ENCODE measurements around the gene PRDM10.
A peak's percentile ranks its signal among the peaks of the same experiment; 100 is the strongest.

PRDM10 gene

GRCh38 chr11:129939510-129939909, 63.1 kb downstream of the PRDM10 start:
- no peak for DNase-seq

GRCh38 chr11:129938764-129939163, 63.9 kb downstream of the PRDM10 start:
- no peak for DNase-seq

GRCh38 chr11:129937592-129938238, 64.9 kb downstream of the PRDM10 start:
- DNase-seq = no peak

- no peak for DNase-seq
These were observed 66.9 kb downstream of the PRDM10 start for GRCh38 chr11:129935723-129936122.

- no peak for DNase-seq
These were observed 68.7 kb downstream of the PRDM10 start for GRCh38 chr11:129933891-129934290.

GRCh38 chr11:129933262-129933661, 69.4 kb downstream of the PRDM10 start:
- no peak for DNase-seq

GRCh38 chr11:129932381-129933067, 70.1 kb downstream of the PRDM10 start:
- no peak for DNase-seq

- DNase-seq = no peak
These were observed 71.9 kb downstream of the PRDM10 start for GRCh38 chr11:129930743-129931142.

- no peak for DNase-seq
These were observed 72.3 kb downstream of the PRDM10 start for GRCh38 chr11:129930296-129930695.

- DNase-seq = no peak
These were observed 72.9 kb downstream of the PRDM10 start for GRCh38 chr11:129929721-129930120.

- no peak for DNase-seq
These were observed 73.5 kb downstream of the PRDM10 start for GRCh38 chr11:129928923-129929692.

- DNase-seq = no peak
These were observed 80.0 kb downstream of the PRDM10 start for GRCh38 chr11:129922674-129923073.

GRCh38 chr11:129918361-129918760, 84.3 kb downstream of the PRDM10 start:
- DNase-seq = no peak

- no peak for DNase-seq
These were observed 85.4 kb downstream of the PRDM10 start for GRCh38 chr11:129917231-129917630.

GRCh38 chr11:129911298-129911697, 91.3 kb downstream of the PRDM10 start:
- DNase-seq = no peak

- DNase-seq = no peak
These were observed 92.3 kb downstream of the PRDM10 start for GRCh38 chr11:129910360-129910759.

GRCh38 chr11:129905402-129905801, 97.2 kb downstream of the PRDM10 start:
- DNase-seq = no peak

GRCh38 chr11:129896062-129896461, 106.6 kb downstream of the PRDM10 start:
- DNase-seq = no peak

GRCh38 chr11:129895126-129896041, 107.3 kb downstream of the PRDM10 start, which contains the start of gene NFRKB:
NFRKB (minus strand) TSS chr11:129895578; CDS start chr11:129892849, 2,729 bp downstream.
- peak; percentile 88 to 91 for DNase-seq

GRCh38 chr11:129894278-129895125, 108.1 kb downstream of the PRDM10 start:
- peak in 1 of 2 donors; percentile 20 for DNase-seq

- no peak for DNase-seq
These were observed 114.2 kb downstream of the PRDM10 start for GRCh38 chr11:129888451-129888850.

GRCh38 chr11:129885381-129885780, 117.3 kb downstream of the PRDM10 start:
- no peak for DNase-seq

Measured in stimulated activated CD4-positive, alpha-beta T cell treated with anti-CD3 and anti-CD28 coated beads, Interleukin-2, amount 100 ng/mL, for 24 hours (primary cell).